NCI-H345 (cell line): Measurements from ENCODE around the gene NID1.

Experiments used
- DNase-seq: peaks from one replicate; lab custom pipeline; 2025; lab: John Stamatoyannopoulos, UW

Gene NID1

DNA sequence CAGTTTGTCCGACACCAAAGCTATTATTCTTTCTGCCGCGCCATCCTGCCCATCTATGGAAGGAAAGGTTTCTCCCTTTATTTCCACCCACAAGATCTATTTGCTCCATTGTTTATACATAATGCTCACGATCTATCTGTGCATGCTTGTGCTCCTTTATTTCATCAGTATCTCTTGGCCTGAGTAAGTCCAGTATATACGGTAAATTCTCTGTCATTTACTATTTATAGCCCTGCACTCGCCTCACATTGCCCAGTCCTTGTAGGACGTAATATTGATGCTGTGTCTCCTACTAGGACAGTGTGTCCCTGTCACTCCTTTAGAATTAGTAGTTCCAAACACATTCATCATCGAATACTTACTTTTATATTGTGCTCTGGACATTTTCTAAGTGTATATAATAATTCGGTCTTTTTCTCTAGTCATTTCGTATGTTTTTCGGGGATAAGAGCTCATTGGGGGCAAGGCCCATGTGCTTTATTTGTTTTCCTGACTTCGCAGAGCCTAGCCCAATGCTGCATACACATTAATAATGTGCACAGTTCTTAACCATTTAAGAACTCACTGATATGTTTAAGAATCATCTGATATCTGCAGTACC lies 3.1 kb upstream of the NID1 start:
- DNase-seq = no peak

DNA sequence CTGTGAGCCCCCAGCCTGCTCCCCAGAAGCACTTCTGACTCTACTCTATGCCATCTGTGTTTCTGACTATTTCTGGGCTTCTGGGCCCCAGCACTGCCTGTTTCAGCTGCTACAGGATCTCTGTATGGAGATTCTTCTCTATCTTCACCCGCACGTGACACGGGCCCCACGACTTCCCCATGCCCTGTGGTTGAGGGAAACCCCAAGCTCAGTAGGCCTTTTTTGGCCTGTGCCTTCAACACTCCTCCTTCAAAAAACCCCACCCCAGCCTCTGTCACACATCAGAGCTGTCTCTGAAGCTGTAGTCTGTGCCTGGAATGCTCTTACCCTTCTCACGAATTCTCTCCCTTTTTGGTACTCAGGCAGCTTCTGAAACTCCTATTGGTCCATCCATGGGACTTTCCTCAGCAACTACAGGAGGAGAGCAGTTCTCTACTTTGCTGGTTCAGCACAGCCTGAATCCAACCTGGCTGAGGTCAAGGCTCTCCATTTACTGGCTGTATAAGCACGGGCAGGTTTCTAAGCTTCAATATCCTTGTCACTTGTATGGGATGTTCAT lies 2.0 kb upstream of the NID1 start:
- no peak for DNase-seq

DNA sequence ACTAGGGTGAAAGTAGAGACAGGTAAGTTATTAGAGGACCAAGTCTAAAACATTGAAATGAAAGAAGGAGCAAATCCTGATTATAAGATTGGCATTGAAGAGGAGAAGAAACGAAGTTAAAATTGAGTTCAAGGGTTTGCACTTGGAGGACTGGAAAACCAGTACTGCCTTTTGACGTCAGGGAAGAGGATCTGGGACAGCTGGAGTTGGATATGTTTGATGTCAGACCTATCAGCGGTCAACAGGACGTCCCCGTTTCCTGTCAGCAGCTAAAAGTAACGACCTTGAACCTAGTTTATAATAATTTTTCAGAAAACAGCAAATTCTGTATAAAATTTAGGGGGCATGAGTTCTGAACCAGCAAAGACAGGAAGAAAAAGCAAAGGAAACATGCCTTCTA lies 1.2 kb upstream of the NID1 start:
- DNase-seq = no peak

DNA sequence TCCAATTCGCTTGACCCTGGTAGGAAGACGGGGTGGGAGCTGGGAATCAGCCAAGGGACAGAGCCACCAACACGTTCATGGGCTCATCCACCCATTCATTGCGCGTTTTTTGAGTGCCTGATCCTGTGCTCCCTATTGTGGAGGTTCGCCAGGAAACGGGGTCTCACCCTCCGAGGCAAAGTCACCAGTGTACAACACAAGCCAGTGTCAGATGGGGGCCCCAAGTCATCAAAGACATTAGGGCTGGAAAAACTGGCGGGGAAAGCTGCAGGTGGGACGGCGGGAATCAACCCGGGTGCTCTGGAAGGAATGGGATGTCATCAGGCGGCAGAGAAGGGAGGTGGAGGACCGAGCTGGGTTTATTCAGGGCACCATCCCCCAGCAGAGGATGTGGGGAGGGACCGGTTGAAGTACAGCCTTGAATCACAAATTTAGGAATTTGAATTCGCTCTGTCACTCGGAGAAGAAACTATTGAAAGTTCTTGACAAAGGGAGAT lies 667 bp upstream of the NID1 start:
- DNase-seq = no peak

DNA sequence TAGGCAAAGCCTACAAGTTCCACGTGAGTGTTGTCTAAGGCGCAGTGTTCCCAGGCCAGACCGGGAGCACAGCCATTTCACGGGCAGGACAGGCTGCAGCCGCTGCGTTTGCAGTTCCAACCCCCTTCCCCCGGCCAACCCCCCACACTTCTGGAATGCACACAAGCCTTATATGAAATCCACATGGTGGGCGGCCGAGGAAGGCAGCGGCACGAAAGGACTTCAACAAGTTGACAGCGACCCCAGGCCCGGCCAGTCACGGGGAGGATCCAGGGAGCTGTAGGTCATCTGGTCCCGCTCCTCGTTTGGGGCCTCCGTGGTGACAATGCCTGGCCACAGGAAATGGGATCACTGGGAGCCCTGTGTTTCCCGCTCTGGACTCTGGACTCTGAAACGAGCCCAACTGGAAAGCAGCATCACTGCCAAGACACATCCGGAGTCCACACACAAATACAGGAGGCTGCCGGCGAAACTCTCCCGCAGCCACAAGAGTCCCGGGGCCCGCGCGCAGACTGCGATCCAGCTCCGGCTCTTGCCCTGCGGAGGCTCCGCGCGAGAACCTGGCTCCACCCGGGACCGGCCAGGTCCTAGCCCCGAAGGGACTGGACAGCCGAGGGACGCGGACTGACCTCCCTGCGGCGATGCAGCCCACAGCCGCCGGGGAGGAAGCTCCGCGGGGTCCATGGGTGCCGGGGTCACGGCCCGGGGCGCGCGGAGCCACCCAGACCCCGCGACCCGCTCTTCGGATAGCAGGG lies 794 bp downstream of the NID1 start:
- DNase-seq = no peak

DNA sequence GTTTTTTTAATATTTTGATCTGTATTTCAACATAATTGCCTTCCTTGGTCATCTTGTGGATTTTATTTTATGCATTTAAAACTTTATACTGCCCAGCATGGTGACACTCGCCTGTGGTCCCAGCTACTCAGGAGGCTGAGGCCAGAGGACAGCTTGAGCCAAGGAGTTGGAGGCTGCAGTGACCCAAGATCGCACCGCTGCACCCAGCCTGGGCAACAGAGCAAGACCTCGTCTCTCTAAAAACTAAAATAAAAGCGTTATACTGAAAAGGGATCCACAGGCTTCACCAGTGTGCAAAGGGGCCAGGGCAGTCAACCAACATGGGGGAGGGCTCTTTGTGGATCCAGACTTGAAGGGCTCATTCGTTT lies 1.4 kb downstream of the NID1 start:
- DNase-seq = no peak

DNA sequence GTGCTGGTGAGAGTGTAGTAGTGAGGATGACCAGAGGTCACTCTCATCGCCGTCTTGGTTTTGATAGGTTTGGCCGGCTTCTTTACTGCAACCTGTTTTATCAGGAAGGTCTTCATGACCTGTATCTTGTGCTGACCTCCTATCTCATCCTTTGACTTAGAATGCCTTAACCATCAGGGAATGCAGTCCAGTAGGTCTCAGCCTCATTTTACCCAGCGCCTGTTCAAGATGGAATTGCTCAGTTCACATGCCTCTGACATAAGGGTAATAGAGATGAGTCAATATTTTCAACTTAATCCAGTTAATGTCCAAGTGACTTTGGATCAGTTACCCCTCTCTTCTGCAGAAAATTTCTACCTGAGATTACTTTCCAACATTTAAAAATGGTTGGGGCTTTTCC lies 4.6 kb downstream of the NID1 start:
- DNase-seq = no peak

DNA sequence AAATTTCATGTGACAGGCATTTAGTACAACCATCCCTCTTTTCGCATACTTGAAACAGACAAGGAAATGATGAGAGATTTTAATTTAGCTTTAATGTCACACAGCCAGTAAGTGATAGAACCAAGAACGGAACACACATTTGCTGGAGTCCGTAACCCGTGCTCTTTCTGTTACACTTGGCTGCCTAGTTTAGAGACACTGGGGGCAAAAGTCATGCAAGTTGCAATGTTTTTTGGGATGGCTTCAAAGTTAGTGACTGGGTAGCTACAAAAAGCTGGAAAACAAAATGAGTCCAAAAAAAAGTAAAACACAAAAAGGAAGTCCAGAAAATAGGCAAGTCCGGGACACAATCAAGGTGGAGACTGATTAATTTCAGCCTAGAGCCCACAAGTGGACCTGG lies 5.9 kb downstream of the NID1 start:
- DNase-seq = no peak

DNA sequence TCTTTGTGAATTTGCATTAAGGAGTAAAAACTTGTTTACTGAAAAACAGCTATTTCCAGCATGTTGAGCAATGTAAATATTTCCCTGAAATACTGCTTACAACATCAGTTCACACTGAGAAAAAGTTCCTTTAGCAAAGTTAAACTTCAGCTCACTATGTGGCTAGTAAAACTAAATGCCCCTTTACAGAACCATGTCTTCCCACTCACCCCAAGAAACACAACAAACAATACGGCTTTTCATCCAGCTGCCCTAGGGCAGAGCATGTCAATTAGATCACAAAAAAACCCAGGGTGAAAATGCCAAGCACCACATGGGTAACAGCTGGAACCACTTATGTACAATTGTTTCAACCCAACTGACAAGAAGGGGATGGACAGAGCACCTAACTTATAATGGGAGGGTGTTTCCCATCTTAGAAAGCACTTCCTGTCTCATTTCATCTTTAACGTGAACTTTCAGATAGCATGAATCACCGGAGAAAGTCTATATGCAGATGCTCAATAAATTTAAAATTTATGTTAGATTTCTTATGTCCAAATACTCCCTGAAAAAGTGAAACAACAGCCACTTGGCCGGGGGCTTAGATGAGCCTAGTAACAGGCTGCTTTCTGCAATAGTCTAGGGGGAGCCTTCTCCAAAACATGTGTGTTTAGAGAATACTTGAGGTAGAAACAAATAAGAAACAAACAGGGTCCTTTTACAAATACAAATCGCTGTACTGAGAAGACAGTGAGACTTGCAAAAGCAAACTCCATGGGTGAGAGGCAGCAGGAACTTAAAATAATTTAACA lies 6.6 kb downstream of the NID1 start:
- peak; percentile 21 for DNase-seq

DNA sequence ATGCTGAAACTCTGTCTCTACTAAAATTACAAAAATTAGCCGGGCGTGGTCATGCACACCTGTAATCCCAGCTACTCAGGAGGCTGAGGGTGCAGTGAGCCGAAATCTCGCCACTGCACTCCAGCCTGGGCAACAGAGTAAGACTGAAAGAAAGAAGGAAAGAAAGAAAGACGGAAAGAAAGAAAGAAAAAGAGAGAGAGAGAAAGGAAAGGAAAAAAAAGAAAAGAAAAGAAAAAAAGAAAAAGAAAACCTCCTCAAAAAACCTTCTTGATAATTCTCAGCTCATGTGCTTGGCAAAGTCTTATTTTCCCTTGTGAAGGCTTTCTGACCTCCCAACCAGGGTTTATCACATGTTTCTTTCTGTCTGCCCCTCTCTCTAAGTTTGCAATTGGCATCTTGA lies 7.3 kb downstream of the NID1 start:
- DNase-seq = no peak

DNA sequence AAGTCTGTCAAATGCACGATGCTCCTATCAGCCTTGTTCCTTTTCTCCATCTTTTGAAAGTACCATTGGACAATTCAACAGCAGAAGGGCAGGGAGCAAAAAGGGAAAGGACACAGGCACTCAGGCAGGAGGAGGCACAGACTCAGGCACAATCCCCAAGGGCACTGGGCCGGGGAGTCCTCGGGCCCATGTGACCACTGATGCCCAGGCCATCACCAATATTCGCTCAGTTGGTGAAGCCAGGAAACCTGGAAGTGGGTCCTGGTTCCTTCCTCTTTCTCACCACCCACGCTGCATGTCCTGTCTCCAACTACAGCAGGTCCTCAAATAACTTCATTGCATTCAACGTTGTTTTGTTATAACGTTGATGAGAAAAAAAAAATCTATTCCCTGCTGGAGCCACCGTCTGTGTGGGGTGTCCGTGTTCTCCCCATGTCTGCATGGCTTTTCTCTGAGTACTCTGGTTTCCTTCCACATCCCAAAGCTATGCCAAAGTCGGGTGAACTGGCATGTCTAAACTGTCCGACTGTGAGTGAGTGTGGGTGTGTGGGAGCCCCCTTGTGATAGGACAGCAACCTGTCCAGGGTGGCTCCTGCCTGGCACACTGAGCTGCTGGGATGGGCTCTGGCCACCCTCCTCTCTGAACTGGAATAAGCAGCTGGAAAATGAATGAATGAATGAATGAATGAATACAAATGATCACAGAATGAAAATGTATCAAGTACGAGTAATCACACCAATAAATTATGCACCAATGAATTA lies 12.5 kb downstream of the NID1 start:
- DNase-seq = no peak

DNA sequence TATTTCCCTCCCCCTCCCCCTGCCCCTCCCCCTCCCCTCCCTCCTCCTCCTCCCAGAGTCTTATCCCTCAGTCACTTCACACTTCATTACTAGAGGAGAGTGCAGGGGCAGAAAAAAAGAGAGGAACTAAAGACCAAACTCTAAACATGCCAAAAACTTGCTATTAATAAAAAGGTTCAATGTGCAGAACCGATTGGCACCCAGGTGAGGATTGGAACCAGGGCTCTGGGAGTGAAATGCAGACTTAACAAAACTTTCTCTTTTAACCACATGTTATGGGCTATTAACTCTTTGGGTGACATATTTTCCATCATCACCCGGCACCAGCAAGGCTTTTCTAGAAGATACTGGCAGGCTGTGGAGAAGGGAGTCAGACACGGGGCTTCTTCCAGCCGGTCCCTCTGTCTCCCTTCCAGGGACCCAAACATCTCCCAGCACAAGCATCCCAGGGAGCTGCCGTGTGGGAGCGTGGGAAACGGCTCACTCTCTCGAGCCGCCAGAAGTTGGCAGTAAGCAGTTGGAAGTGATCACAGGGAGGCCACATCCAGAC lies 13.6 kb downstream of the NID1 start:
- DNase-seq = no peak

DNA sequence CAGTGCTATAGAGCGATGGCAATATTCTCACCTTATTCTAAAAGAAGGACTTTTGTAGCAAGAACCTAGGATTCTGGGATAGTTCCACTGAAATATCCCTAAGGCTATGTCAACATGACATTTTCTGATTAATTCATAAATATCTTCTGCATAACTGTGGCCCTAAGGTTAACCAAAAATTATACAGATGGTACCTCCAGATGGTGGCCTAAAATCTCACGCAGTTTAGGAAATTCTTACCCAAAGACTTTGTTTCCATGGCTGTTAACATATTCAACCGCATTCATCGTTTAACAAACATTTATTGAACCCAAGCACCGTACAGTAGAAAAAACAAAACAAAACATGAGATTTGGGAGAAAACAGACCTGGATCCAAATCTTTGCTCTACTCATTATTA lies 19.1 kb downstream of the NID1 start:
- DNase-seq = no peak

DNA sequence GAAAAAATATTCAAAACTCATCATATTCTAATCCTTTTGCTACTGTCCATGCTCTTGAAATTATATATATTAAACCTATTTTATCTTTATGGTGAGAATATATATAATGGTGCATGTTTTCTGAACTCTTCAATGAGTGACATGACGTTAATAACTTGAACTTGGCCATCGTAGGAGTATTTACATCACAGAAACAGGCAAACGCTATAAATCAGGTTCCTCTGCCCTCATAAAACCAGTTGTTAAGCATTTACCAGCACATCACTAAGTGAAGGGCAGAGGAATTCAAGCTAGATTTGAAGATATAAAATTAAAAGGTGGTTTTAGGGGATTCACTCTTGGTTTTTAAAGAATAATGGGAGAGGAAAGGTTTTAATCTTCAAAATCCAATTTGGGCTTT lies 20.5 kb downstream of the NID1 start:
- no peak for DNase-seq

DNA sequence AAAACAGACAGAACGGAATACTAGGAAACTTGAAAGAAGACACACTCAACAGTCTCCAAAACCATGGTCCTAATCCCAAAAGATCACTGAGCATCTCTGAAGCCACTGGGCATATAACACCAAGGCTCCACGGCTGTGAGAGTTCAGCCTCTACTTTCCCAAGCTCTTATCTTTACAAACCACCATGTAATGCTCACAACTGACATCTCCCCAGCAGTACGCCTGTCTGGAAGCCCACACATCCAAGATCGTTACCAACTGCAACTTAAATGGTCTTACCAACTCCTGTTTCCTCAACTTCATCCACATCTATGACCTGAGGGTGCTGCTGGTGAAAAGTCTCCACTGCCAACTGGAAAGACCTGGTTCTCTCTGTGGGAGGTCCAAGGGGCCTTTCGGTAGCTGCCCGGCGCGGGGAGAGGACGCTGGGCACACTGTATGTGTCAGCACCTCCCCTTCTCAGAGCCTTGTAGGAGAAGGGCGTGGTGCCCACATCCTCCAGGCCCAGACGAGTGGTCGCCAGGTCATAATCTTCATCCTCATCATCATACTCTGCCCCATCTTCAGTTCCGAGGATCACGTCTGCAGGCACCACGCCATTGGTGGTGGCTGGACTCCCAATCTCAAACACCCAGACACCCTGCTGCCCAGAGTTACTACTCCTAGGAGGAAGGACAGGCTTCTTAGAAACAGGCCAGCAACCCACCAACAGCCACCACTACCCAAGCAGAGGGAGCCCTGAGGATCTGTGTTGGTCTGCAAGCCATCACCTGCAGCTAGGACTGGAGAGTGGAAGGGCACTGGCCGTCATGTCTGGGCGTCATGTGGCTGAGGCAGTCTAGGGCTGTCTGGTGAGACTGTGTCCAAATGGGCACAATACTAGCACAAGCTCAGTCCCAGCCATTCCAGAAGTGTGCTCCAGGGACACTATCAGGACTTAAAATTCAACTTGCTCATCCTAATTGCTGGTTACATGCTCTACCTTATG lies 23.0 kb downstream of the NID1 start:
- DNase-seq = no peak

DNA sequence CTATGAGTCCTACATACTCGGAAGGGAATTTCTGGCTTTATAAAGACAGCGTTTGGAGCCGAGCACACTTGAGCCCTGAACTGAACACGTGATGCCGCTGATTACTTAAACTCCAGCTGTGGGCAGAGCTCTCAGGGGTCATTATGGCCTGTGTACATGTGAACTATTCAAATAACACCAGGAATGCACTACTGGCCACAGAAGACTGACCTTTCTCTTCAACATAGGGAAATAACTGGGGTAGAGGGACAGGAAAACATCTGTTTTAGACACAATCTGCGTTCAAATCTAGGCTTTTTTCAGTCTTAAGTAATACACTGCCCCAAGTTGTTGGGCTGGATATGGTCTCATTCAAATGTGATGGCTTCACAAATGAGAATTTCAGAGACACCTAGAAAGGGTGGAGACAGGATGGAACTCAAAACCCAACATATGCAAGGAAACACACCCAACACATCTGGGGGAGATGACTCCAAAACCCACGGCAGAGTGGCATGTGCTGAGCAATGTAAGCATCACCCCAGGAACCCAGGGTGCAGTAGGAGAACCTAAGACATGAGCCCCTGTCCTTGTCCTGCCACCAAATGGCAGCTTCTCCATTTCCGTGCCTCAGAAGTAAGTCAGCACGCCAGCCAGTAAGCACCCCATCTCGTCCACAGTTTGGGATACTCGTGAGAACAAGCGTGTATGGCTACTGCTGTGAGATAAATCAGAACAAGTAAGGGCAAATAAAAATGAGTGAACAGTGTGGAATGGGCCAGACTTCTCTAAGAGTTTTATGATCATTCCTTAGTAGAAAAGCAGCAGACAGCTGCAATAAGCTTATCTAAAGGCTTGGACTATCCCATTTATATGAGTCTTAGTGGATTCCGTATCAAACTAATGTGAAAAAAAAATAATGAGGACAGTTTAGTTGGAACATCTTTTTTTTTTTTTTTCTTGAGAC lies 24.9 kb downstream of the NID1 start:
- DNase-seq = no peak

DNA sequence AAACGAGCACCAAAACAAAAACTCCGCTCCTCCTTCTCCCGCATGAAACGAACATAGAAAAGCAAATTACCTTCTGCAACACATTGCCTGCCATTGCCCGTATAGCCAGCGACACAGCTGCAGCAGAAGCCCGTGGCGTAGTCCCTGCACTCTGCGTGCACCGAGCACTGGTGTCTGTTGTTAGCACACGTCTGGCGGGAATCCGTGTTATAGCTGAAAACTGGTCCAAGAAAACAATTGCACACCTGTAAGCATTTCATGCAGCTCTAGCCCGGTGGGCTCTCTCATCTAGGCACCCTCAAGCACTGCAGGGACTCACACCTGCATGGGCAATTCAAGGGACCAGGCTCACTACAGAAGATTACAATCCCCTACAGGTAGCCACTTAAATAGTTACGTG lies 26.9 kb downstream of the NID1 start:
- no peak for DNase-seq

DNA sequence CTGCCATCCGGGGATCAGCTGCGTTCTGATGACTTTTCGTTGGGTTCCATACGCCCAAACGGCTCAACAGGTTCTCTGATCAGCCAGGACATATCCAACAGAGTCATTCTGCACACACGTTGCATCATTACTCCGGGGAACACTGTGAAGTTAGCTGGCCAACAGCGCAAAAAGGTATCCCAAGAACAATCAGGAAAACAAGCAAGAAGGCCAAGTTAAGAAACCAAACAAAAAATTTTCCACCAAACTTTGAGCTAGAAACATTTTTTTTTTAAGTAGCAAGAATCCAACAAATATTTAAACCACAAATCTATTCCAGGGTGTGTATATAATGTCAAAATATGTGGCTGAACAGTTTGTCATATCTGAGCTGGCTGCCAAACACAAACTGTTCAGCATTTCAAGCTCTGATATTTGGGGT lies 29.2 kb downstream of the NID1 start:
- DNase-seq = no peak

DNA sequence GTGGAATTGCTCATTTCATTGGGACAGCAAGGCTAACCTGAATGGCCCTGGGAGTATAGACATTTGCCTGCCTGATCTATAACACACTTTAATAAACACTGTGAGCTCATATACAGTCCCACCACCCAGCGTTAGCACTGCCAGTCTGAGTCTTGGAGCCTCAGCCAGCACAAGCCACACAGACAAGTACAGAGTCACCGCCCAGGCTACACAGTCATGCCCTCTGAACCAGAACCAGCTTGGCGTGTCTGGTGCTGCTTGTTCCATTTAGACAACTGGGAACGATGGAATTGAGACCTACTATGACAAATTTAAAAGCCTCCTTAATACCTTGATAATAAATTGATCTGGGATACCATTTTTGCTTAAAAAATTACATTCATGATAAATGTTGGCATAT lies 31.6 kb downstream of the NID1 start:
- DNase-seq = no peak
